Measurements from ENCODE around the gene NBEAL2. TPM values are rescaled to one million over a fixed set of nuclear protein-coding genes. Genes with fewer than 3 reads are reported as not detected.

Gene NBEAL2
- total and polyA plus RNA-seq, 2 of the 8 experiments (the other 6 are each of a cell fraction or from before 2014, with no cell fraction given): 27.3 to 46.9 TPM

DNA sequence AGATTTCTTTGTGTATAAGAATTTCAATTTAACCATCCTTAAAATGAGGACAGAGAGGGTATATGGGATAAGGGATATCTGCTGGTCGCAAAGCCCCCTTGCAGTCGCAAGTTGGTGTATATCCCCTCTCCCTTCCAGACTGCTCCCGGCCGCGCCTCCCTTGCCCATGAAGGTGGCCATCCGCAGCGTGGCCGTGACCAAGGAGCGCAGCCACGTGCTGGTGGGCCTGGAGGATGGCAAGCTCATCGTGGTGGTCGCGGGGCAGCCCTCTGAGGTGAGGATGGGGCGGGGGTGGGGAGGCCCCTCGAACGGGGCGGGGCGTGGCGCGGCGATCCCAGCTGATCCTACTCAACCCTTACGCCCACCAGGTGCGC, 29.4 kb downstream of the NBEAL2 start:
- Histone ChIP-seq H3K4me3 (ENCODE audit: extremely low read depth in 1 of 4, insufficient read depth in 2 of 4, low read depth in 3 of 4, low read length in 4 of 4) (peak overlapping the region in 3 of 4 experiments; percentile 14 to 63 (median 37); a peak in 4 of 8 replicates), H3K79me1 (ENCODE audit: low read depth, low read length) (no peaks in the 10 kb centered on the region; the same call in 1 of the 2 replicates), H4K8ac (ENCODE audit: extremely low read depth, insufficient read depth, low read length) (no peak overlapping the region), H2BK120ac (replicated peaks; ENCODE audit: low read depth, low read length) (no peak overlapping the region), H3K4me1 (replicated peaks in 1 of 4; ENCODE audit: control insufficient read depth in 3 of 4, insufficient read depth in 4 of 4, low read length in 3 of 4) (peaks cover 0 to 9% (median 5%) of the 10 kb centered on the region in 4 experiments; a peak in 5 of 7 replicates), H4K91ac (replicated peaks; ENCODE audit: insufficient read length, low read length) (no peak overlapping the region), H3K4me2 (ENCODE audit: insufficient read depth in 1 of 2, low read depth in 2 of 2, low read length in 2 of 2) (peak overlapping the region; percentile 74 to 80), H4K20me1 (replicated peaks in 1 of 2; ENCODE audit: control insufficient read depth in 1 of 2, insufficient read depth in 2 of 2, low read length in 2 of 2) (peaks cover 0 to 6% of the 10 kb centered on the region in 2 experiments), H3K56ac (replicated peaks; ENCODE audit: insufficient read length, low read depth, low read length) (no peak overlapping the region), H3K79me2 (ENCODE audit: control insufficient read depth in 1 of 2, insufficient read depth in 2 of 2, low read length in 2 of 2) (no peaks in the 10 kb centered on the region), H3K27ac (ENCODE audit: low read depth, low read length) (no peak overlapping the region), H2AFZ (ENCODE audit: low read length) (no peak overlapping the region), H3K14ac (ENCODE audit: insufficient read length) (no peak overlapping the region), H3K23me2 (ENCODE audit: low read depth, low read length) (peaks cover 3% of the 10 kb centered on the region; the same call in 1 of the 2 replicates), H4K5ac (ENCODE audit: insufficient read length, low read depth, low read length) (no peak overlapping the region), H3K36me3 (ENCODE audit: control insufficient read depth in 2 of 4, insufficient read depth in 4 of 4, low read length in 3 of 4) (peaks cover 4 to 20% (median 15%) of the 10 kb centered on the region in 4 experiments; a peak in 6 of 8 replicates), H3K27me3 (replicated peaks in 1 of 4; ENCODE audit: control insufficient read depth in 3 of 4, extremely low read depth in 1 of 4, insufficient read depth in 3 of 4, low read length in 3 of 4) (no peaks in the 10 kb centered on the region), H3K18ac (ENCODE audit: extremely low read depth, low read length) (no peak overlapping the region; the same call in 1 of the 2 replicates), H3K23ac (ENCODE audit: insufficient read length) (no peak overlapping the region), H3K4ac (replicated peaks; ENCODE audit: insufficient read length, low read depth, low read length) (no peak overlapping the region), H3K9ac (replicated peaks in 1 of 4; ENCODE audit: extremely low read depth in 1 of 4, low read depth in 3 of 4, low read length in 3 of 4) (peak overlapping the region in 1 of 4 experiments; percentile 16; a peak in 2 of 7 replicates), H2BK12ac (ENCODE audit: low read depth, low read length) (no peak overlapping the region), H2AK5ac (ENCODE audit: low read depth, low read length) (no peak overlapping the region), H2BK15ac (ENCODE audit: low read length) (no peak overlapping the region), H3K9me3 (ENCODE audit: insufficient read depth in 2 of 2, low read depth in 1 of 2, low read length in 1 of 2) (no peaks in the 10 kb centered on the region), H2BK5ac (ENCODE audit: low read depth, low read length) (no peak overlapping the region), H2BK20ac (ENCODE audit: low read length) (no peak overlapping the region)
- TF ChIP-seq, protein P1, sequence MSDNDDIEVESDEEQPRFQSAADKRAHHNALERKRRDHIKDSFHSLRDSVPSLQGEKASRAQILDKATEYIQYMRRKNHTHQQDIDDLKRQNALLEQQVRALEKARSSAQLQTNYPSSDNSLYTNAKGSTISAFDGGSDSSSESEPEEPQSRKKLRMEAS (IDR thresholded peaks at IDR 0.05): peak; percentile 75
- TF ChIP-seq KDM4A (IDR thresholded peaks at IDR 0.05; ENCODE audit: low read depth, low read length, severe bottlenecking) (no peak), CHD2 (IDR thresholded peaks at IDR 0.05; ENCODE audit: low read length) (no peak), YY1 (IDR thresholded peaks at IDR 0.05; ENCODE audit: low read depth, low read length) (no peak)
- WGBS, 2 experiments (ENCODE audit: extremely low coverage in 1 of 2, insufficient coverage in 1 of 2, insufficient read length in 1 of 2, insufficient replicate concordance in 2 of 2, low coverage in 1 of 2, low lambda C conversion rate in 2 of 2, missing lambda C conversion rate in 1 of 2): 69% methylated on average over 13 of the region's 23 CpGs; no CpG with 5 or more reads in 1 of the 2 experiments
- ChIA-PET POLR2A (ENCODE audit: partially characterized antibody) (interaction anchor here (0.6 to 2.2 kb wide), 22 partner anchors 9 to 372 kb away, joined by 3 to 15 read pairs (median 4); partner anchors contain the start of genes CCDC12, KLHL18, NBEAL2 and PTPN23), CTCF (ENCODE audit: partially characterized antibody) (interaction anchor here (0.6 to 14.2 kb wide), 4 partner anchors 10 to 314 kb away, joined by 3 to 130 read pairs (median 6); partner anchors contain the start of genes CCDC12 and NBEAL2)
- FAIRE-seq (no peak), DNase-seq (ENCODE audit: low read depth in 1 of 2, low spot score in 2 of 2) (peak in 1 of 2 experiments; percentile 55)
